ENCODE results near the gene WRNIP1.

Gene WRNIP1

DNA sequence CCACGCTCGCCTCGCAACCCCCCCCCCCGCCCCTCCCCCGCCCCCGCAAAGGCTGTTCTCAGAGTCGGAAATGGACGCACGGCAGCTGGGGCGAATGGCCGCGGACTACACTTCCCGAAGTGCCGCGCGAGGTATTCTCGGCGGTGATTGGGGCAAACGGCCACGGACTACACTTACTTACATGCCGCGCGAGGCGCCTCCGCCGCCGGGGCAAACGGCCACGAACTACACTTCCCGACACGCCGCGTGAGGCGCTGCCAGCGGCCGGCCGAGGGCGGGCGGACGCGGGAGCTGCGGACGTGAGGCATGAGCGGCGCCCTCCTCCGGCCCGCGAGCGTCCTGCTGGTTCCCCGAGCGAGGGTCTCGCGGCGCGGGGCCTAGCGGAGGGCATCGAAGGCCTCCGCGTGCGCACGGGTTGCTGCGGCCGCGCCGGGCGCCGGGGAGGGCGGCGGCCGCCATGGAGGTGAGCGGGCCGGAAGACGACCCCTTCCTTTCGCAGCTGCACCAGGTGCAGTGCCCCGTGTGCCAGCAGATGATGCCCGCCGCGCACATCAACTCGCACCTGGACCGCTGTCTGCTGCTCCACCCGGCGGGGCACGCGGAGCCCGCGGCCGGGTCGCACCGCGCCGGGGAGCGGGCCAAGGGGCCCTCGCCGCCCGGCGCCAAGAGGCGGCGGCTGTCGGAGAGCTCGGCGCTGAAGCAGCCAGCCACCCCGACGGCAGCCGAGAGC, at the start of gene WRNIP1:
TSS of gene WRNIP1 (plus strand) at position 228 of the 730 bp plus-strand sequence. CDS start at position 458, 230 bp downstream.
- peak; percentile 99 for DNase-seq (ENCODE audit: low read depth)
- TF ChIP-seq CTCF (IDR thresholded peaks at IDR 0.05; ENCODE audit: low read length, missing control alignments) = no peak
- H3K4me3 ChIP-seq (replicated peaks; ENCODE audit: low read depth, low read length) = peak within 1 kb of the TSS; percentile 90

DNA sequence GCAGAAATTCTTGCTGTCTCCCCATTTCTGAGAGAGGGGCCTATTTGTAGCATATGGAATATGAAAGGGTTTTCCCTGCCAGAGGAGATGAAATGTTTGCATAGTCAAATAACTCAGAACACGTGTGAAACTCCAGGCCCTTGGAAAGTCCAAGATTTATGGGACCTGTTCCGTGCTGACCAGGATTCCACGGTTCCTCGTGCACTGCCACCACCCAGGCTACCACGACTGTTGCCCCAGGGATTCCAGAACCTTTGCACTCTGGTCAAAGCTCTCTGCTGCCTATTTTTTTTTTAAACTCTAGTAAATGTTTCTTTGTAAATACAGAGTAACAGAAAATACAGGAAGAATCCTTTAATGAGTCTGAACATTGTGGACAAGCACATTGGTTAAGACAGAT, 49.5 kb upstream of the WRNIP1 start:
- no peak overlapping the region for H3K4me3 ChIP-seq (replicated peaks; ENCODE audit: low read depth, low read length)
- TF ChIP-seq CTCF (IDR thresholded peaks at IDR 0.05; ENCODE audit: low read length, missing control alignments) = no peak
- no peak for DNase-seq (ENCODE audit: low read depth)

DNA sequence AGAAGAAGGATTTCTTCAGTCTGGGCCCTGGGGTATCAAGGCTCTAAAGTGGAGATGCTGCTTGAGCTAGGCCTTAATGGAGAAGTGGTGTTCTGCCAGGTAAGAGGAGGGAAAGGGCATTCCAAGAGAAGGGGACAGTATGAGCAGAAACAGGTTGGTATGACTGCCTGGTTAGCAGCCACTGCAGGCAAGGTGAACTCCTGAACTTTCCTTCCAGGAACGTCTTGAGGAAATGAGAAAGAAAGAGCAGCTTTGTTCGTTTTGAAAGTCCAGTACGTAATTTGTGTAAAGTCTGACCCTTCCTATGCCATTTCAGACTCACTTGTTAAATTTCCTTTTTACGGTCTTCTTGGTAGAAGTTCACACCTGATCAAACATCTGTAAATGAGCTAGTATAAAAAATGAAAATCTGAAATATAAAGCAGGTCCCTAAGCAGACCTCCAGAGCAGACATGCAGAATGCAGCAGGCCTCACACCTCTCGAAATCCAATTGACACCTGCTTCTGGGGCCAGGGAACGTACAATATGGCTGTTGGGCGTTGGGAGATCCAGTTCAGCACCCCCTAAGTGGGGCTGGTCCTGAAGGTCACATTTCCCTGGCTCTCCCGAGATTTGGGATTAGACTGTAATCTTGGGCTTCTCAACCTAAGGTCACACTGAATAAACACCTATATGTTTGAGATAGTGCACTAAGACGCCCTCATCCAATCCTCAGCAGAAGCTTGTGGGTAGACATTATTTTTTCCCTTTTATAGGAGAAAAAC, 48.1 kb upstream of the WRNIP1 start:
- no peak for DNase-seq (ENCODE audit: low read depth)
- no peak overlapping the region for H3K4me3 ChIP-seq (replicated peaks; ENCODE audit: low read depth, low read length)
- TF ChIP-seq CTCF (IDR thresholded peaks at IDR 0.05; ENCODE audit: low read length, missing control alignments) = no peak

GRCh38 chr6:2718334-2719092, 46.7 kb upstream of the WRNIP1 start:
- no peak for TF ChIP-seq CTCF (IDR thresholded peaks at IDR 0.05; ENCODE audit: low read length, missing control alignments)
- H3K4me3 ChIP-seq (replicated peaks; ENCODE audit: low read depth, low read length) = no peak overlapping the region
- DNase-seq (ENCODE audit: low read depth) = peak; percentile 61

GRCh38 chr6:2719093-2719455, 46.1 kb upstream of the WRNIP1 start:
- TF ChIP-seq CTCF (IDR thresholded peaks at IDR 0.05; ENCODE audit: low read length, missing control alignments) = no peak
- H3K4me3 ChIP-seq (replicated peaks; ENCODE audit: low read depth, low read length) = no peak overlapping the region
- DNase-seq (ENCODE audit: low read depth) = peak; percentile 63

GRCh38 chr6:2721219-2721618, 44.0 kb upstream of the WRNIP1 start:
- TF ChIP-seq CTCF (IDR thresholded peaks at IDR 0.05; ENCODE audit: low read length, missing control alignments) = no peak
- DNase-seq (ENCODE audit: low read depth) = no peak

More at GRCh38 chr6:2721219-2721618, 44.0 kb upstream of the WRNIP1 start:
- no peak overlapping the region for H3K4me3 ChIP-seq (replicated peaks; ENCODE audit: low read depth, low read length)

Measured in fibroblast of pulmonary artery (primary cell).